Loucy (cell line): ENCODE data around the gene ANO10.

Experiments used
- H2AFZ ChIP-seq: fragments of 200-600 bp; sonication (generic); 2 replicates; pipeline ENCODE4 v1.6.0; 2016; ENCODE audit warnings: antibody characterized with exemption, mild to moderate bottlenecking, low read length, moderate library complexity
- H3F3A ChIP-seq: fragments of 200-600 bp; 2 replicates; pipeline ENCODE4 v1.6.0; 2016; ENCODE audit warnings: antibody characterized with exemption, low read depth, mild to moderate bottlenecking
- H3K27me3 ChIP-seq: fragments of 200-600 bp; sonication (generic); 2 replicates; pipeline ENCODE4 v1.6.1; 2014; ENCODE audit warnings: low read length, mild to moderate bottlenecking; ENCODE audit not compliant: insufficient read depth, poor library complexity, severe bottlenecking
- H3K36me3 ChIP-seq: fragments of 200-600 bp; sonication (generic); 2 replicates; pipeline ENCODE4 v1.6.1; 2016; ENCODE audit warnings: low read length; ENCODE audit not compliant: insufficient read depth
- H3K4me1 ChIP-seq: fragments of 200-600 bp; sonication (generic); 2 replicates; pipeline ENCODE4 v1.5.1; 2014; ENCODE audit warnings: low read length, mild to moderate bottlenecking; ENCODE audit not compliant: insufficient read depth, poor library complexity, severe bottlenecking
- H3K4me2 ChIP-seq: fragments of 200-600 bp; sonication (generic); 2 replicates; pipeline ENCODE4 v1.6.0; 2014; ENCODE audit warnings: antibody characterized with exemption, low read length, low read depth, mild to moderate bottlenecking; ENCODE audit not compliant: poor library complexity, severe bottlenecking
- H3K4me3 ChIP-seq: fragments of 200-600 bp; sonication (generic); 2 replicates; pipeline ENCODE4 v1.5.1; 2014; ENCODE audit warnings: low read length, mild to moderate bottlenecking, mixed read lengths; ENCODE audit not compliant: poor library complexity, severe bottlenecking
- H3K79me2 ChIP-seq: fragments of 200-600 bp; sonication (generic); 2 replicates; pipeline ENCODE4 v1.6.1; 2014; ENCODE audit warnings: low read length; ENCODE audit not compliant: insufficient read depth
- H3K9ac ChIP-seq: fragments of 200-600 bp; sonication (generic); 2 replicates; pipeline ENCODE4 v1.6.0; 2014; ENCODE audit warnings: mild to moderate bottlenecking, low read depth, low read length, moderate library complexity; ENCODE audit not compliant: poor library complexity, severe bottlenecking
- H3K9me2 ChIP-seq: fragments of 200-600 bp; sonication (generic); replicated peaks from 2 replicates; pipeline ENCODE4 v1.6.1; 2016; ENCODE audit warnings: low read depth, low read length, mixed read lengths
- H3K9me3 ChIP-seq: fragments of 200-600 bp; sonication (generic); 2 replicates; pipeline ENCODE4 v1.6.1; 2014; ENCODE audit warnings: mild to moderate bottlenecking, antibody characterized with exemption, low read length, low read depth; ENCODE audit not compliant: insufficient read depth
- H4K20me1 ChIP-seq: fragments of 200-600 bp; sonication (generic); 2 replicates; pipeline ENCODE4 v1.6.0; 2014; ENCODE audit warnings: antibody characterized with exemption, low read length, mild to moderate bottlenecking; ENCODE audit not compliant: insufficient read depth, poor library complexity, severe bottlenecking
- CTCF ChIP-seq: fragments of 200-600 bp; sonication (generic); conservative IDR thresholded peaks from 2 replicates; pipeline ENCODE4 v1.5.1; 2014; ENCODE audit warnings: mild to moderate bottlenecking, antibody characterized with exemption, low read length
- EZH2phosphoT487 ChIP-seq: fragments of 200-600 bp; IDR thresholded peaks from 2 replicates; pipeline ENCODE4 v1.6.1; 2018; ENCODE audit warnings: antibody characterized with exemption, mild to moderate bottlenecking, moderate library complexity, borderline replicate concordance

Gene ANO10

GRCh38 chr3:43343185-43343584, 278.6 kb downstream of the ANO10 start:
- H3K4me3 ChIP-seq: no peak overlapping the region
- peaks cover 27% of the 10 kb centered on the region for H3K4me1 ChIP-seq
- H3K27me3 ChIP-seq: peaks cover 5% of the 10 kb centered on the region
- H3K79me2 ChIP-seq: 0 out of 2 replicates have a peak, but pooled peaks cover 8% of the 10 kb centered on the region
- H3K9ac ChIP-seq: no peak overlapping the region
- TF ChIP-seq CTCF (no peak), EZH2phosphoT487 (no peak)
- no peaks in the 10 kb centered on the region for H4K20me1 ChIP-seq
- H3K9me3 ChIP-seq: peaks cover 10% of the 10 kb centered on the region
- no peaks in the 10 kb centered on the region for H3F3A ChIP-seq
- no peak overlapping the region for H3K4me2 ChIP-seq
- H3K36me3 ChIP-seq: peaks cover 74% of the 10 kb centered on the region
- H3K9me2 ChIP-seq: no peaks in the 10 kb centered on the region
- no peak overlapping the region for H2AFZ ChIP-seq

- Histone ChIP-seq H3K27me3 (peaks cover 5% of the 10 kb centered on the region), H4K20me1 (no peaks in the 10 kb centered on the region), H3K79me2 (0 out of 2 replicates have a peak, but pooled peaks cover 8% of the 10 kb centered on the region), H3K4me3 (no peak overlapping the region), H3K4me1 (peaks cover 17% of the 10 kb centered on the region), H3K4me2 (no peak overlapping the region), H2AFZ (no peak overlapping the region), H3K9ac (no peak overlapping the region), H3K9me3 (peaks cover 18% of the 10 kb centered on the region), H3F3A (no peaks in the 10 kb centered on the region), H3K36me3 (peaks cover 73% of the 10 kb centered on the region), H3K9me2 (no peaks in the 10 kb centered on the region)
- no peak for TF ChIP-seq EZH2phosphoT487
- TF ChIP-seq CTCF: no peak
Measured at GRCh38 chr3:43341788-43342187, 280.0 kb downstream of the ANO10 start.

GRCh38 chr3:43340403-43340802, 281.4 kb downstream of the ANO10 start:
- Histone ChIP-seq H4K20me1 (no peaks in the 10 kb centered on the region), H3K9me2 (no peaks in the 10 kb centered on the region), H3K79me2 (0 out of 2 replicates have a peak, but pooled peaks cover 8% of the 10 kb centered on the region), H3K9ac (no peak overlapping the region), H3K4me1 (peaks cover 4% of the 10 kb centered on the region), H3K4me2 (no peak overlapping the region), H3K36me3 (peaks cover 85% of the 10 kb centered on the region), H3K4me3 (no peak overlapping the region), H3K9me3 (peaks cover 28% of the 10 kb centered on the region), H2AFZ (no peak overlapping the region), H3K27me3 (peaks cover 5% of the 10 kb centered on the region), H3F3A (no peaks in the 10 kb centered on the region)
- TF ChIP-seq EZH2phosphoT487 (no peak), CTCF (no peak)
